Measurements from ENCODE around the gene NELFB.

The NELFB gene

GRCh38 chr9:137305060-137305797 is 50.1 kb downstream of the NELFB start:
- H3K36me3 ChIP-seq, result no peaks in the 10 kb centered on the region
- H3K4me1 ChIP-seq (ENCODE audit: control insufficient read depth in 1 of 2, insufficient read depth in 1 of 2, low read depth in 1 of 2, low read length in 1 of 2), result peaks cover 11 to 19% of the 10 kb centered on the region in 2 experiments
- TF ChIP-seq CTCF (IDR thresholded peaks at IDR 0.05), result no peak
- H3K9me3 ChIP-seq, result no peaks in the 10 kb centered on the region
- H3K27me3 ChIP-seq, result peaks cover 94% of the 10 kb centered on the region
- H3K27ac ChIP-seq, result no peak overlapping the region
- H3K4me3 ChIP-seq (ENCODE audit: low read depth in 1 of 2, low read length in 1 of 2), result no peak overlapping the region

GRCh38 chr9:137305798-137306065 is 50.6 kb downstream of the NELFB start:
- no peaks in the 10 kb centered on the region for H3K9me3 ChIP-seq
- H3K27ac ChIP-seq, result no peak overlapping the region
- no peak for TF ChIP-seq CTCF (IDR thresholded peaks at IDR 0.05)
- H3K4me3 ChIP-seq (ENCODE audit: low read depth in 1 of 2, low read length in 1 of 2), result no peak overlapping the region
- H3K4me1 ChIP-seq (ENCODE audit: control insufficient read depth in 1 of 2, insufficient read depth in 1 of 2, low read depth in 1 of 2, low read length in 1 of 2), result peaks cover 10 to 15% of the 10 kb centered on the region in 2 experiments
- peaks cover 89% of the 10 kb centered on the region for H3K27me3 ChIP-seq
- H3K36me3 ChIP-seq, result no peaks in the 10 kb centered on the region

GRCh38 chr9:137306066-137306849 is 51.1 kb downstream of the NELFB start:
- H3K4me1 ChIP-seq (ENCODE audit: control insufficient read depth in 1 of 2, insufficient read depth in 1 of 2, low read depth in 1 of 2, low read length in 1 of 2), result peaks cover 5 to 10% of the 10 kb centered on the region in 2 experiments
- H3K9me3 ChIP-seq, result no peaks in the 10 kb centered on the region
- no peak overlapping the region for H3K27ac ChIP-seq
- peaks cover 84% of the 10 kb centered on the region for H3K27me3 ChIP-seq
- TF ChIP-seq CTCF (IDR thresholded peaks at IDR 0.05), result no peak
- H3K36me3 ChIP-seq, result no peaks in the 10 kb centered on the region
- no peak overlapping the region for H3K4me3 ChIP-seq (ENCODE audit: low read depth in 1 of 2, low read length in 1 of 2)

- Histone ChIP-seq H3K27ac (no peak overlapping the region), H3K36me3 (no peaks in the 10 kb centered on the region), H3K9me3 (no peaks in the 10 kb centered on the region), H3K27me3 (peaks cover 79% of the 10 kb centered on the region), H3K4me1 (ENCODE audit: control insufficient read depth in 1 of 2, insufficient read depth in 1 of 2, low read depth in 1 of 2, low read length in 1 of 2) (peaks cover 0 to 5% of the 10 kb centered on the region in 2 experiments), H3K4me3 (ENCODE audit: low read depth in 1 of 2, low read length in 1 of 2) (no peak overlapping the region)
- TF ChIP-seq CTCF (IDR thresholded peaks at IDR 0.05), result no peak
Measured at GRCh38 chr9:137306850-137307254, 51.7 kb downstream of the NELFB start.

GRCh38 chr9:137307255-137308056 is 52.3 kb downstream of the NELFB start:
- TF ChIP-seq CTCF (IDR thresholded peaks at IDR 0.05), result no peak
- H3K9me3 ChIP-seq, result no peaks in the 10 kb centered on the region
- H3K4me3 ChIP-seq (ENCODE audit: low read depth in 1 of 2, low read length in 1 of 2), result no peak overlapping the region
- no peaks in the 10 kb centered on the region for H3K36me3 ChIP-seq
- H3K27me3 ChIP-seq, result peaks cover 74% of the 10 kb centered on the region
- peaks cover 0 to 4% of the 10 kb centered on the region in 2 experiments for H3K4me1 ChIP-seq (ENCODE audit: control insufficient read depth in 1 of 2, insufficient read depth in 1 of 2, low read depth in 1 of 2, low read length in 1 of 2)
- no peak overlapping the region for H3K27ac ChIP-seq
